Dedifferentiated amniotic fluid mesenchymal stem cell (primary cell): ENCODE measurements around the gene TICAM2.
A peak's percentile ranks its signal among the peaks of the same experiment; 100 is the strongest.

Source experiments
- DNase-seq: peaks from one replicate; pipeline ENCODE4 v3.0.0-alpha.2; 2016; ENCODE audit errors: extremely low spot score

TICAM2 gene

DNA sequence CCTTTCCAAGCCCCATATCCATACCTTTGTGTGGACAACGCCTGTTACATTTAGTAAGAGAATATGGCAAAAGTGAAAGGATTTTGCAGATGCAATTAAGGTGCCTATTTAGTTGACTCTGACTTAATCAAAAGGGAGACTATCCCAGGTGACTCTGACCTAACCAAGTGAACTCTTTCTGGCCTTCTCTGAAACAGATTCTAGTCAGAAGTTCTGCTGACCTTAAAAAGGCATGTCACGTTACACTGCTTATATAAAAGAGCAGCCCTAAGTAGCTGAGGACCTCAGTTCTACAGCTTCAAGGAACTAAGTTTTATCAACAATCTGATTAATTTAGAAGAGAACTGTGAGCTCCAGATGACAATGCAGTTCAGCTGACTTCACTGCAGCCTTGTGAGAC, 5.7 kb upstream of the TICAM2 start:
- DNase-seq = no peak

DNA sequence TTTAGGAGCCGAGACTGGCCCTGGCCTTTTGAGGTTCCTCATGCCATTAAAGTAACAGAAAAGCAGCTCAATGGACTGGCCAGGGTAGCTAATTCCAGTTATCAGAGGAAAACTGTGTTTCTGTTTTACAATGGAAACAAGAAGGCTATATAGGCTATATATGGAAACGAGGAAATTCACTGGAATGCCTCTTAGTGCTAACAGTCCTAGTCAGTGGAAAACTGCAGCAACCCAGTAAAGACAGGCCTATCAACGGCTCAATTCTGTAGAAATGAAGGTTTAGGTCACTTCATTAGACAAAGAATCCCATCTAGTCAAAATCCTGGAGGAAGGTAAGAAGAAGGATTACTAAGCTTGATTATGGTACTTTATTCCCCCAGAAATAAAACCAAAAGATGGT, 3.2 kb upstream of the TICAM2 start:
- DNase-seq = no peak

DNA sequence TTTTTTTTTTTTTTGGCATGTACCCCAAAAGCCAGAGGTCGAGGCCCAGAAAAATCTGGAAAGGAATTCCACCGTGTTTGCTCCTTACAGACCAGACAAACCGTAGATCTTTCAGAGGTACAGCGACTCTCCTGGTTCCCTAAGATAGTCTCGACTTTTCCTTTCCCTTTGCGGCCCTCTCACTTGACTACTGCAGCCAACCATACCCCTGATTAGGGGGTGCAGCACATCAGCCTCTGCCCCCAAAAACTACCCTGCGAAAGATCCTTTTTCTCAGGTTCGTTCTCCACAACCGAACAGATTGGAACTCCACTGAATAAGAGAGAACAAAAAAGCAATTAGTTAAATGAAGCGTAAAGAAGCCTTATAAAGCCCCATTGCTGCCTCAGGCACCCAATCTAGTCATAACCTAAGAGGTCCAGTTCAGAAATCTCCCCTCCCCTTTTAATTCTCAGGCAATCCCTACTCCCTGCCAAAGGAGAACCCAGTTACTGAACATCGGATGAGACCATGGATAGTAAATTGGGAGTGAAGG, 379 bp upstream of the TICAM2 start:
- no peak for DNase-seq

DNA sequence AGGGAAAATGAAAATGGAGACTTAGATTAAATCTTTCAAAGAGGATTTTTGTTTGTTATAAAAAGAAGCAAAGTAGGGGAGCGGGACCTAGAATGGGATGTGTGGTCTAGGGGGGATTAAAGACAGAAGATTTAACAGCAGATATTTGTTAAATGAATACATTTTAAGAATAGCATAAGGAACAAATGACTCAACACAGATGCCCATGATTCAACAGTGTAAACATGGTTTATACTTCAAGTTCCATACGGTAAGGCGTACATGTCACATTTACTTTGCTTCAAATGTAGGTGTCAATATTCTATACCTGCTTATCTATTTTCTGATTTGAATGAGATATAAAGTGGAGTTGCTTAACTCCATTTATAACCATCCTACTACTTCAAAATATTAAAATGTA, 1.5 kb downstream of the TICAM2 start:
- no peak for DNase-seq

DNA sequence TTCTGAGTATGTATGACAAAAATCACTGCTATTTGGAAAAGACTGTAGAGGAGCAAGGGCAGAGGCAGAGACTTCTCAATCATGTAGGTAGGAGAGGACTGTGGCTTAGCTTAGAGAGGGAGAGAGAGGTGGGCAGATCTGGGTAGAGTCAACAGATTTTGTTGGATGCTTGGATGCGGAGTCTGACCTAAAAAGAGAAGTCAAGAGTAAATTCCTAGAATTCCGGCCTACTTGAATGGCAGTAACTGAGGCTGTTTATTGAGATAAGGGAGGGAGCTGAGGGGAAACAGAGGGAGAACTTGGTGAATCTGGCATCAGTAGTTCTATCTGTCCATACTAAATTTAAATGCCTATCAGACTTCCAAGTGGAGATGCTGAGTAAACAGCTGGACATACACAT, 2.4 kb downstream of the TICAM2 start:
- DNase-seq = no peak

DNA sequence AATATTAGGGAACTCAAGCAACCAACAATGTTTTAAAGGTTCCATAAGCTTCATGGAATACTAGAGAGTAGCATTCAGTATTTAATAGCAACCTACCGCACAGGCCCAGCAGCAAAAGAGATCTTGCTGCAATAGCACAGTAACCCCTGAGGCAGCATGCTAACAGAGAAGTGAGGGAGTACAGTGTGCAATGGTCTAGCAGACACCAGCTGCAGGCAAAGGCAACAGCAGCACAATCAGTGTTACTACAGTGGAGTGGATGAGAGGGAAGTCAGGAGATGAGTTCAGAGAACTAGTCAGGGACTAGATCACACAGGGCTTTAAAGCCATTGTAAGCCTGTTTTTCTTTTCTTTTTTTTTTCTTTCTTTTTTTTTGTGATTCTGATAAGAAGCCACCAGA, 2.8 kb downstream of the TICAM2 start:
- peak; percentile 78 for DNase-seq

DNA sequence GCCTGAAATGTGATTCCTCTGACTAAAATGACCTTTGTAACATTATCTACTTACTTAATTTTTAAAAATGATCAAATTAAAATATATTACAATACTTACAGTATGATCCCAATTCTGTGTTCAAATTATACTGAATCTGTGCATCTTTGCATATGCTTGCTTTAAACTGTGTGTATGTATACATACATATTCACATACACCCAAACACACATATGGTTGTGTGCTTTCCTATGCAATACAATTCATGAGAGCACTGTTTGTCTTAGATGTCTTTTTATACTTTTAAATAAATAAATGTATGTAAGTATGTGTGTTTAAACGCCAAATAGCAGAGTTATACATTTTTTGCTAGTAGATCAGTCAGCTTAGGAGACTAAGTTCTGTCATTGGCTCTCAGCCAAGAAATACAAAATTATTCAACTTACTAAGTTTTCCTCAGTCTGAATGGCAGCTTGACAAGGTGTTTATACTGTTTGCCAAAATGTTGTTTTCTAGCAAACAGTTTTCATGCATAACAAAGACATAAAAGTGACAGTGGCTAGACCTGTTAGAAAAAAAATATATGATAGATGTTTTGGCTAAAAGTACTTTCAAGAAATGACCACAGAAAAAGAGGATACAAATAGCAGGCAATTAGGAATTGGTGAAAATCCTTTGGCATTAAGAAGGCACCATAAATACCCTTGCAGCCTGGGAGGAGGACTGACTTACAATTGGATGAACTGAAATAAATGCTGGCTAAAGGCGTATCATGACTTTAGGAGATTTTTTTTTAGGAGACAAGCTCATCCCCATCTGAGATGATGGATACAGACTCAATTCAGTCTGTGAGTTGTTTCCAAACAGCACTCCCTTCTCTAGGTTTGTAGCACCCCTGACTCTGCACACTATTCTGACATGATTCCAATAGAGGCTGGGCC, 7.9 kb downstream of the TICAM2 start:
- DNase-seq = no peak

DNA sequence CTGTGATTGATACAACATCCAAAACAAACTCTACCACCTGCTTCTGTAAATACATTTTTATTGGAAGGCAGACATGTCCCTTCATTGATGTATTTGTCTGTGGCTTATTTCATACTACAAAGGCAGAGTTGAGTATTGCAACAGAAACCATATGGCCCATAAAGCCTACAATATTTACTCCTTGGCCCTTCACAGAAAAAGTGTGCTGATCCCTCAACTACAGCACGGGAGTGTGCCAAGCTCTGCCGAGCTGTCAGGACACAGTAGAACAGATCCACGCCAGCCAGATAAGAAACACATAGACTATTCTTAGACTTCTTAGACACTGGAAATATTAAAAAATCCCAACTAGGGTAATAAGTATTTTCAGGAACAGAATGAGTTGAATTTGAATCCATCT, 13.2 kb downstream of the TICAM2 start:
- DNase-seq = no peak

DNA sequence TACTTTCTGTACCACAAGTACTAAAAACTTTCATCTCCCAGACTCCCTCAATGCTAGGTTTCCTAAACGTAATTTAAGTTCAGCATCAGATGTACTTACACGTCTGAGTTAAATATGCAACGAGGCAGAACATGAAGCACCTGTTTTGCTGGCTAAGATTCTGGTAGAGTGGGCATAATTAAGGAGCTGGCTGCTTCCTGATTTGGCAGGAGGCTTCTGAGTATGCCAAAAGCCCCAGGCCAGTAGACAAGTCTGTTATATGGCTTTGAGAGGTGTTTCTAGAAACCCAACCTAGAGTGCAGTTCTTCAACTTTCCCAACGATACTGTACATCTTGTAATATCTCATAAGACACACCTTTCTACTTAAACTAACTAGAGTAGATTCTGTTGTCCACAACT, 13.6 kb downstream of the TICAM2 start:
- DNase-seq = no peak

DNA sequence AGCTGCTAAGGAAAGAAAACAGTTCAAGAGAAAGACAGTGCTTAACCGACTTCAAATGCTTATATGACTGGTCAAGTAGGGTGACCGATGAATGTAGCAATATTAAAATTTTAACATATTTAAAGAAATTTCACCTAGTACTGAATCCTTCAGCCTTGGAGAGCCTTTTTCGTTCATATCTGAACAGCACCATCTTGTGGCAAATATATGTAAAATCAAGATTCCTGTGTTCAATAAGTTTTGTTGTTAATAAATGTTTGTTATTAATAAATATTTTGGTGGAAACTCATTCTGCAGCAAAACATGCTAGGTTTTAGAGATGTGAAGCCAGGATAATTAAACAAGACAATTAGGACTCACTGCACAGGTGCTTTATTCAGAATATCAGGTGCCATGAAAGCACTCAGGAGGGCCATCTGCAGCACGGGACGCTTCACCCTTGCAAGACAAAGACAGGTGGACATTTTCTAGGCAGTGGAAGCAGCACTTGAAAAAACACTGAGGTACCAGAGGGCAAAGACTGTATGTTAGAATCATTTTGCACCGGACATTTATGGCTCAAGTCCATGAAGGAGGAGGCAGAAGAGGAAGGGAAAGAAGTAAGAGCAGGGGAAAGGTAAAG, 15.6 kb downstream of the TICAM2 start:
- DNase-seq = peak; percentile 58

DNA sequence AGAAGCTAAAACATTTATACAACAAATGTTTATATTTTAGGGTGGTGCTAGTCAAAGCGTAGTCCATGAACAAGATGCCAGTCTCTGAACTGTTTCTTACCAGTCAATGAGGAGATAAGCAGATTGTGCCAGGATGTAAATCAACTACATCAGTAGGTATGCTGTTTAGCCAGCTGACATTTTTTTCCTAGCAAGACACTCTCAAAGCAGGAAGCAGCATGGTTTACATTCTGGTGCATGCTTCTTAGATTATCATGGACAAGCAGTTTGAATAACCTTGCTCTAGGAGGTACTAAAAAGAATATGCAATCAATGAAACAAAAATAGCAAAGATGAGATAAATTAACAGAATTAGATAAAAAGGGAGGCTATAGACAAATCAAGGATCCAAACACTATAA, 17.0 kb downstream of the TICAM2 start:
- no peak for DNase-seq

DNA sequence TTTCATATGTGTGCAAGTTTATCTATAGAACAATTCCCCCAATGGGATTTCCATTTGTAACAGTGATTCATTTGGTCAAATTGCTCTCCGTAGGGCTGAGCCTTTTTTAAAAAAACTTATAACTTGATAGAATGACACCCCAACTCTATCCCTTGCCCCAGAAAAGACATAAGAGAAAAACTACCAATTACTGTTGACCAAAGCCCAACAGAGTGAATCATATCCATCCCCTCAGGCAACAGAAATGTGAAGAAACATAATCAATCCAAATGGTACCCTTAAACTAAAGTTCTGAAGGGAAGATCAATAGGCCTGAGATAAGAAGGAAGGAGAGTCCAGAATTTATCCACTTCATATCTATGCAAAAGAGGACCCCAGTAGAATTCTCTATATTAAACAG, 17.8 kb downstream of the TICAM2 start:
- DNase-seq = no peak

DNA sequence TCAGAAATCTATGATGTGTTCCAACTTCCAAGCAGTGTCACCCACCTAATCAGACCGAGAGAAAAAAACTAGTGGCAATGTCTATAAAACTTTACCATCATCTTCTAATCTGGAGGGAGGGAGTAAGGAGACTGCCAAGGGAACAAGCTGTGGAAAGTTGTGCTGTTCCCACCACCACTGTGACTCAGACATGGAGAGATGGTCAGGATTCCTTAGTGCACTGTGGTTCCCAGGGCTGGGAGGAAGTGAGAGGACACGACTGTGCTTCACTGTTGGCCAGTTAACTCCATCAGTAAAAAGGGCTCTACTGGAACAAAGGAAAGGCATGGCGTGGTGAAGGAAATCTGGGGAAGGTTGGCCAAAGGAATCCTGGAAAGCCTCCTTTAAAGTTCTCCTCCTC, 18.8 kb downstream of the TICAM2 start:
- DNase-seq = peak; percentile 56

DNA sequence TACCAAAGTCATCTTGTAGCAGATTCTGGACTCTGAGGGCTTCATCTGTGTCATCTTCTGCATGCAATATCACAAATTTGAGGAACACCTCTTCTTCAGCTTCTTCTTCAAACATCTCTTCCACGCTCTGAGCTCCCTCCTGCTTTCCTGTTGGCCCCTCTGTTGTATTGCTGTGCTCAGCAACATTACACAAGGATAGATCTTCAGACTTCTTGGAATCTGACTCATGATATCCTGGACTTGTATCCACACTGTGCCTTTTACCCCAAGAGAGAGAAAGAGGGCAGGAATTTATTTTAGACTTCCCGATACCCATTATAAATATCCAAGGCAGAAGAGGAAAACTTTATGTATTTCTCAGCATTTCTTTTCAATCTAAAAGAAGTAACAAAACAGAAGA, 21.3 kb downstream of the TICAM2 start:
- DNase-seq = no peak

DNA sequence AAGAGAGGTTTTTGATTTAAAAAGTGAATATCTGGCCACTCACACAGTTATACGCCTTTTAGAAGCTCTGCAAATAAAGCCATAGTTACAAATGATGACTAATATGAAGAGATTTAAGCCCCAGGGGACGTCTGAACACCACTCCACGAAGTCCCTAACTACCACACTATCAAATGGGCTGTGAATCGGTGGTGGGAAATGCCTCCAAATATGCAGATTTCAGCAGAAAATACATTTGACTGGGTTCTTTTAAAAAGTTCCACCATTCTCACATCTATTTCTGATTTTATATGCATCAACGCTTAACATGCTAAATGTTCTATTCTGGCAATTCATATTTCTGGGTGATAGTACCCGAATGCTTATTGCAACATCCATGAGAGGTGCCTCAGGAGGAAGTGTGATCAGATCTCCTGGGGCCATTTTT, 22.5 kb downstream of the TICAM2 start:
- peak; percentile 23 for DNase-seq

DNA sequence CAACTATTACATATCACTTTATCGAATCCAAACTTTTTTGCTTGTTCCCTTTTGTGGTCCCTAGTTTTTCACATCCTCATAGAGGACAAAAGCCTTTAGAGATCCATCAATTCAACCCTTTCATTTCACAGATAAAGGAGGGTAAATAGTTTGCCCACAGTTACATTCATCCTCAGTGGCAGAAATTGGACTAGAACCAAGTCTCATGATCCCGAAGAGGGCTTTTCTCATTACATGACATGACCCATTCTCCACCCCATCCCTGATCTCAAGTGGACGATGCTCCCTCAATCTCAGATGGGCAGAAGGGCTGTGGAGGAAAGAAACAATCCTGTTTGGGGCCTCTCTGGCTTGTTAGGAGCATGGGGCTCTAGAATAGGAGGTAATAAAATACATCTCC, 23.1 kb downstream of the TICAM2 start:
- DNase-seq = no peak

DNA sequence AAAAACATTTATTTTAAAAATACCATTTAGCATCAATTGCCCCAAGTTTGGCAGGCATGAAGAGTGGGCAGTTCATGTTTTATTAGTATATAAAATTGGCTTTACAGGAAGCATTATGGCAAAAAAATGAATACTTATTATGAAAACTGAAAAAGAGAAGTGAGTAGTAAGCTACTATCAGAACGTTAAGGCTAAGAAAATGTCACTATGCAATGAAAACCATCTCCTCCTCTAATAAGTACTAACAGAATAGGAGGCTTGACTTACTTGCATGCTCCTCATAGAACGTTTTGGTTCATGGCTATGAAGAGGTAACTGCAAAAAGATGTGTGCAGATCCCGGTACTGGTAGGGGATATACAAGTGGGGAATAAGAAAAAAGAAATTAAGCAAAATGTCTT, 23.6 kb downstream of the TICAM2 start:
- no peak for DNase-seq

DNA sequence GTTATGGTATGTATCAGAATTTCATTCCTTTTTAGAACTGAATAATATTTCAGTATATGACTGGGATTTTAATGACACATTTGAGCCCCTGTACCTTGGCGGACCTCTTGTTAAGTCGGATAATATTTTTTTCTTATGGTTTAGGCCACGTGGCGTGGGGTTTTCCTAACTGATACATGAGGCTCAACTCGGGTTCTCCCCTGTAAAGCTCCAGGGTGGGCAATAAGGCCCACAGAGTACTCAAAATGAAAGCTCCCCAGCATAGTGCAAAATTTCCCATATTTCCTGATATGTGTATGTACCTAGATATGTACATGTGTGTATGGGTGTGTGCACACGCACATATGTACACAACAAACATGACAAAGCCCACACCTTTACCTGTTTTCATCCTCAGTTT, 24.5 kb downstream of the TICAM2 start:
- no peak for DNase-seq

DNA sequence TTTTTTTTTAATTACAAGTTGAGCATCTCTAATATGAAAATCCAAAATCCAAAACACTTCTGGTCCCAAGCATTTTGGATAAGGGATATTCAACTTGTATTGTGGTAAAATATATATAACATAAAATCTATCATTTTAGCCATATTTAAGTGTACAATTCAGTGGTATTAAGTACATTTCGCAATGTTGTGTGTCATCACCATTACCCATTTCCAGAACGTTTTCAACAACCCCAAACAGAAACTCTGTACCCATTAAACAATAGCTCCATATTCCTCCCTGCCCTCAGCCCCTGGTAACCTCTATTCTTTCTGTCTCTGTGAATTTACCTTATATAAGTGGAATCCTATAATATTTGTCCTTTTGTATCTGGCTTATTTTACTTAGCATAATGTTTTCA, 24.9 kb downstream of the TICAM2 start:
- DNase-seq = no peak

DNA sequence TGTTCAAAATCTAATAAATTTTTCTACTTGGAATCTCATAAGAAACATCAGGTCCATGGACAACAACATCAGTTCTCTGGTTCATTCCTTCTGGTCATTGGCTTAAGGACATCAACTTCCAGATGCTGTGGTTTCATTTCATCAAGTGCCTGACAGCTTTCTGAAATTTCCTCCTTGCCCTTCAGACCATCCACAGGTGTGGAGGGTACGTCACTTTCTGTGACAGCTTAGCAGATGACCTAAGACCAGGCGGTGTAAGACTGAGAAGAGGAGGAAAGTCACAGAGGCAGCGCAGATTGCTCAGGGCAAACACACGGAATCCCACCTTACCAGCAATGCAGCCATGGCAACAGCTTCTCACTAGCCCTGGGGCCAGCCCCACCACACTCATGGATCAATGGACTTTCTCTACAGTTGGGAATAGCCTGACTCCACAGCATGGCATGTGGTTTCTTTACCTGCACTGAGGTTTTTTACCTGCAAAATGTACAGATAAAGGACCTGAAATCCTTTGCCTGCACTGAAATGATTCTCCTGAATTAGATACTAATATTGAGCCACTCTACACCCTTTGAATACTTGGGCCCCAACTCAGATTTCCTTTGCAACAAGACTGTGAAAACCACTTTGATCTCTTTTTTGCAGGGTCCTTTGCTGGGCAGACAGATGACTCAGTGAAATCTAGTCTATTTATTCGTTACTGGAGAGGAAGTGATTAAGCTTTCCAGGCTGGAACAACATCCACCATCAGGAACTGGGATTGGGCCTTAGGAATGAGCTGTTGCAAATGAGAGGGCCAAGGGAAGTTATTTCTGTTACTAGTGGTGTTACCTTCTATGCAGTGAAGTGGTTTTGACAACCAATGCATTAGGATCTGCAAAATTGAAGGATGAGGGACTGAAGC, 26.9 kb downstream of the TICAM2 start:
- DNase-seq = no peak

DNA sequence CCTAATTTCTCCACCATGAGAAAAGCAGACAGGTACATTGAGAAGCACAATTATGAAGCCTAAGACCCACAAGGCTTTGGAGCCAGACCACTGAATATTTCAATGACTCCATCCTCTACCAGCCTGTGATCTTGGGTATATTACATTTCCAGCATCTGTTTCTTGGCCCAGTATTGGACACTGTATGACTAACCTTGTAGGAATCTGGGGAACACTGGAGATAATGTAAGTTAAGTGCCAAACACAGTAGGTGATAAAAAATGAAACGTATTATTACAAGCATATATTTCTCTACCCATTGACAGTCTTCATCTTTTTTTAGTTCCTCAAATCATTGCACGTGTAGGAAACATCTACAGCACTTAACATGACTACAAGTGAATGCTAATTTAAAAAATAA, 29.1 kb downstream of the TICAM2 start:
- DNase-seq = no peak

DNA sequence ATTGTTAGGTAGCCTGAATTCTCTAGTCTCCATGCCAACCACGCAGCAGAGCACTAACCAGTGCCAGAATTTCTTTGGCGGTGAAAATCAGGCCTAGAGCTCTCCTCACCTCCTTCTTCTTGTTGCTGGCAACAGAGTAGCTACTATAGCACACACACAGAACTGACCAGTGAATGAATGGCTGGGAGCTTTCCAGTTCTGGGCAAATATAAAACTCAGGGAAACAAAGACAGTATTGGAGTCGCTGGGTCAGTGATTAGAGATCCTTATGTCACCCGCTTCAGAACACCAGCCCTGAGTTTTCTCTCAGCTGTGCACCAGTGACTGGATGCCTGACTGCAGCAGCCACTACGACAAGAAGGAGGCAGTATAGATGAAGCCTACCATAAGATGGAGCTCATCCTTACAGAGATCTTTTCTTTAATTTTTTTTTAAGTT, 30.8 kb downstream of the TICAM2 start:
- DNase-seq = no peak
